HL-60 (cell line): ENCODE data around the gene SPIRE2.

Source experiments
- CTCF ChIP-seq: IDR thresholded peaks from one replicate; pipeline ENCODE4 v1.5.1; 2011; ENCODE audit warnings: low read length, control low read depth, inconsistent platforms; ENCODE audit not compliant: insufficient read depth
- GABPA ChIP-seq: IDR thresholded peaks from 2 replicates; pipeline ENCODE4 v1.6.1; 2012; ENCODE audit warnings: low read depth
- REST ChIP-seq: IDR thresholded peaks from 2 replicates; pipeline ENCODE4 v1.6.1; 2012; ENCODE audit warnings: low read depth; ENCODE audit not compliant: insufficient replicate concordance

- TF ChIP-seq CTCF (no peak), GABPA (no peak), REST (no peak)
These were observed 48.4 kb upstream of the SPIRE2 start for GRCh38 chr16:89779909-89780305.
